A673 (cell line): ENCODE results near the gene SLC35B2. TPM values are rescaled to one million over a fixed set of nuclear protein-coding genes. Genes with fewer than 3 reads are reported as not detected.

Experiments
- BruUV-seq: library from RNA; stranded (reverse); fragments of 400-500 nt; replicated peaks from 2 replicates; lab custom pipeline; 2021; lab: Mats Ljungman, UMichigan
- CTCF ChIA-PET: fragments of 300-600 bp; sonication (Branson Sonifier 250); formaldehyde crosslinking; loops from one replicate; lab custom pipeline; 2022; ENCODE audit warnings: antibody characterized with exemption; lab: Charles Lee
- POLR2A ChIA-PET: fragments of 300-600 bp; sonication (Branson Sonifier 250); formaldehyde crosslinking; loops from one replicate; lab custom pipeline; 2022; ENCODE audit warnings: antibody characterized with exemption; ENCODE audit not compliant: low non-redundant PET; lab: Charles Lee
- DNase-seq: peaks from one replicate; pipeline ENCODE4 v3.0.0-alpha.2; 2015; ENCODE audit warnings: low spot score
- H3K27ac ChIP-seq: fragments of 200-600 bp; sonication (generic); 2 replicates; pipeline ENCODE4 v1.5.1; 2016; ENCODE audit warnings: mixed run types, low read depth, mild to moderate bottlenecking, mixed read lengths, antibody characterized with exemption, low read length; ENCODE audit not compliant: poor library complexity, severe bottlenecking
- H3K27me3 ChIP-seq: fragments of 200-600 bp; sonication (generic); replicated peaks from 2 replicates; pipeline ENCODE4 v1.6.1; 2017; ENCODE audit warnings: mixed run types, low read depth, mild to moderate bottlenecking, mixed read lengths, antibody characterized with exemption, low read length; ENCODE audit not compliant: insufficient read depth, poor library complexity
- H3K36me3 ChIP-seq: fragments of 200-600 bp; sonication (generic); 2 replicates; pipeline ENCODE4 v1.6.1; 2016; ENCODE audit warnings: mixed run types, mild to moderate bottlenecking, mixed read lengths, antibody characterized with exemption, low read length; ENCODE audit not compliant: insufficient read depth, poor library complexity, severe bottlenecking
- H3K4me1 ChIP-seq: fragments of 200-600 bp; sonication (generic); 2 replicates; pipeline ENCODE4 v1.6.1; 2017; ENCODE audit warnings: mixed run types, mild to moderate bottlenecking, mixed read lengths, antibody characterized with exemption, low read length; ENCODE audit not compliant: insufficient read depth, poor library complexity, severe bottlenecking
- H3K4me3 ChIP-seq: fragments of 200-600 bp; sonication (generic); 2 replicates; pipeline ENCODE4 v1.5.1; 2016; ENCODE audit warnings: low read depth, mixed run types, mild to moderate bottlenecking, mixed read lengths, low read length; ENCODE audit not compliant: poor library complexity, severe bottlenecking
- H3K9me3 ChIP-seq: fragments of 200-600 bp; sonication (generic); 2 replicates; pipeline ENCODE4 v1.6.1; 2016; ENCODE audit warnings: mixed run types, low read depth, mild to moderate bottlenecking, mixed read lengths, antibody characterized with exemption, low read length; ENCODE audit not compliant: poor library complexity, severe bottlenecking
- CTCF ChIP-seq: fragments of 300-800, 200-600 bp; sonication (generic); conservative IDR thresholded peaks from 2 replicates; pipeline ENCODE4 v1.5.1; 2017; ENCODE audit warnings: low read depth, mild to moderate bottlenecking, antibody characterized with exemption, low read length, moderate library complexity, mixed read lengths
- EZH2 ChIP-seq: fragments of 200-600 bp; sonication (generic); IDR thresholded peaks from 2 replicates; pipeline ENCODE4 v1.6.1; 2017; ENCODE audit warnings: borderline replicate concordance, low read depth, mild to moderate bottlenecking, mixed read lengths, antibody characterized with exemption, low read length; ENCODE audit not compliant: poor library complexity, severe bottlenecking
- intact Hi-C: fragments of 100-400 bp; cut with micrococcal nuclease; formaldehyde crosslinking; loops from one replicate; pipeline ENCODE4 v1.10.0; 2022; ENCODE audit not compliant: unreplicated experiment
- total RNA-seq: library from RNA; stranded (reverse); gene quantifications from 2 replicates; pipeline ENCODE4 v1.2.3, GENCODE V29; 2021

SLC35B2 gene
- total RNA-seq, 1 experiment from 2014 or later, result 52.0 TPM

- peaks cover 34% of the 10 kb centered on the region for H3K27me3 ChIP-seq
- no peak overlapping the region for H3K27ac ChIP-seq
- no TSS peak for BruUV-seq
- ChIA-PET CTCF (no interaction called here), POLR2A (interaction anchor here (0.5 kb wide), 1 partner anchor 13 kb away, joined by 3 read pairs; no protein-coding TSS in a partner anchor)
- DNase-seq, result peak; percentile 45
- intact Hi-C loops, result no loop called here
- H3K36me3 ChIP-seq, result no peaks in the 10 kb centered on the region
- no peak for TF ChIP-seq CTCF
- no peak for TF ChIP-seq EZH2
- no peaks in the 10 kb centered on the region for H3K9me3 ChIP-seq
- no peak overlapping the region for H3K4me3 ChIP-seq
- no peaks in the 10 kb centered on the region for H3K4me1 ChIP-seq
These were observed 28.4 kb upstream of the SLC35B2 start for GRCh38 chr6:44285552-44286284.

GRCh38 chr6:44284867-44285266 lies 27.5 kb upstream of the SLC35B2 start:
- no peaks in the 10 kb centered on the region for H3K36me3 ChIP-seq
- intact Hi-C loops, result no loop called here
- CTCF ChIA-PET, result no interaction called here
- no TSS peak for BruUV-seq
- H3K27me3 ChIP-seq, result peaks cover 26% of the 10 kb centered on the region
- no peaks in the 10 kb centered on the region for H3K9me3 ChIP-seq
- H3K27ac ChIP-seq, result no peak overlapping the region
- H3K4me1 ChIP-seq, result no peaks in the 10 kb centered on the region
- no peak overlapping the region for H3K4me3 ChIP-seq
- POLR2A ChIA-PET, result no interaction called here
- no peak for TF ChIP-seq CTCF
- DNase-seq, result no peak

GRCh38 chr6:44284121-44284520 lies 26.8 kb upstream of the SLC35B2 start:
- no peaks in the 10 kb centered on the region for H3K9me3 ChIP-seq
- H3K27me3 ChIP-seq, result peaks cover 19% of the 10 kb centered on the region
- no peak overlapping the region for H3K27ac ChIP-seq
- no peaks in the 10 kb centered on the region for H3K36me3 ChIP-seq
- POLR2A ChIA-PET, result interaction anchor here (0.6 kb wide), 1 partner anchor 850 kb away, joined by 4 read pairs; no protein-coding TSS in a partner anchor
- intact Hi-C loops, result no loop called here
- H3K4me1 ChIP-seq, result peaks cover 1% of the 10 kb centered on the region
- CTCF ChIA-PET, result no interaction called here
- no TSS peak for BruUV-seq
- TF ChIP-seq CTCF, result no peak
- TF ChIP-seq EZH2, result no peak
- DNase-seq, result no peak
- H3K4me3 ChIP-seq, result no peak overlapping the region
